Measurements from ENCODE around the gene TNNI2. TPM values are rescaled to one million over a fixed set of nuclear protein-coding genes. Genes with fewer than 3 reads are reported as not detected.

The TNNI2 gene
- total and polyA plus RNA-seq, 2 donors (not counting 1 experiment from before 2014, with no cell fraction given) = 2.9 to 12.9 TPM

DNA sequence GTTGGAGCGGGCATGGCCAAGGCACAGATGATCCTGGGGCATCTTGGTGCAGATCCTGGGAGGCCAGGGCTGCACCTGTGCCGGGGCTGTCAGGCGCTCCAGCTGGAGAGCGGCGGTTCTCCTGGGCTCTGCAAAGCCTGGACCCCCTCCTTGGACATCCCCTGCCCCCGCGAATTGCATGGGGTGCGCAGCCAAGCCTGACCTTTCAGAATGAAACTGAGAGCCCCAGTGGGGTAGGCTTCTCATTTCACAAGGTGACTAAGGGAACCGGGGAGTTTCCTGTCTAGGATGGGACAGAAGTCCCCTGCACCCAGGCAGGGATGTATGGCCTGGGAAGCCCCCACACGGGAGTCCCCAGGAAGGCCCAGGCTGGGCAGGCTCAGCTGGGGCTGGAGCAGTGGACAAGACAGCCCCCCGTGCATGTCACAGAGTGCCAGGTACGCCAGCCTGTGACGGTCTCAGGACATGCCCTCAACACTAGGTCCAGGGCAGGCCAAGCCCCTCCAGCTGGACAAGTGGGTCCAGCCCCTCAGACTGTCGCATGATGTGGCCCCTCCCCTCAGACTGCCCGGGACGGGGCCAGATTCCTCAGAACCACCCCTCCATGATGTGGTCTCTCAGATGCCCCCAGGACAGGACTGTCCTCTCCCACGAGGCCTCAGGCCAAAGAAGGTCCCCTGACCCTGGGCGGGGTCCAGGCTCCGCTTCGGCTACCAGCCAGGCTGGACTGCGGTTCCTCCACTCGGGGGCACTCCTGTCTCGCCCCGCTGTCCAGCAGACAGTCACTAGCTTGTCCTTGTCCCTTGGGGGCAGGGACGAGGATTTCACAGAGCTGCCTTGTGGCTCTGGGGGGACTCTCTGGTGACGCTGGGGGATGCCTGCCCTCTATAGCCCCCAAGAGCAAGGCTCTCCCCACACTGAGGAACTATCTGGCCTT is 16.4 kb downstream of the TNNI2 start:
- WGBS (ENCODE audit: insufficient coverage) = 60% methylated on average over 26 of the region's 26 CpGs
- no peaks in the 10 kb centered on the region for H3K9me3 Mint-ChIP-seq (ENCODE audit: insufficient read depth)
- H3K4me1 ChIP-seq (ENCODE audit: control insufficient read depth in 2 of 2, insufficient read depth in 2 of 2, low read length in 2 of 2) = peaks cover 58 to 82% of the 10 kb centered on the region in 2 donors
- H3K27ac Mint-ChIP-seq = peak overlapping the region; percentile 56
- DNase-seq = peak; percentile 61
- intact Hi-C loops (cut with micrococcal nuclease) = loop anchor here (5.0 kb wide), 4 partner anchors 62 to 1013 kb away; partner anchors contain the start of genes POLR2L, TNNT3, TSPAN4 and TSSC4
- H3K9ac ChIP-seq (ENCODE audit: low read length) = peak overlapping the region; percentile 91
- H3K4me3 Mint-ChIP-seq = peak overlapping the region; percentile 100
- no peak for TF ChIP-seq EZH2 (IDR thresholded peaks at IDR 0.05; ENCODE audit: borderline replicate concordance, insufficient read depth, low read depth, low read length, poor library complexity, severe bottlenecking)
- TF ChIP-seq, protein P1, sequence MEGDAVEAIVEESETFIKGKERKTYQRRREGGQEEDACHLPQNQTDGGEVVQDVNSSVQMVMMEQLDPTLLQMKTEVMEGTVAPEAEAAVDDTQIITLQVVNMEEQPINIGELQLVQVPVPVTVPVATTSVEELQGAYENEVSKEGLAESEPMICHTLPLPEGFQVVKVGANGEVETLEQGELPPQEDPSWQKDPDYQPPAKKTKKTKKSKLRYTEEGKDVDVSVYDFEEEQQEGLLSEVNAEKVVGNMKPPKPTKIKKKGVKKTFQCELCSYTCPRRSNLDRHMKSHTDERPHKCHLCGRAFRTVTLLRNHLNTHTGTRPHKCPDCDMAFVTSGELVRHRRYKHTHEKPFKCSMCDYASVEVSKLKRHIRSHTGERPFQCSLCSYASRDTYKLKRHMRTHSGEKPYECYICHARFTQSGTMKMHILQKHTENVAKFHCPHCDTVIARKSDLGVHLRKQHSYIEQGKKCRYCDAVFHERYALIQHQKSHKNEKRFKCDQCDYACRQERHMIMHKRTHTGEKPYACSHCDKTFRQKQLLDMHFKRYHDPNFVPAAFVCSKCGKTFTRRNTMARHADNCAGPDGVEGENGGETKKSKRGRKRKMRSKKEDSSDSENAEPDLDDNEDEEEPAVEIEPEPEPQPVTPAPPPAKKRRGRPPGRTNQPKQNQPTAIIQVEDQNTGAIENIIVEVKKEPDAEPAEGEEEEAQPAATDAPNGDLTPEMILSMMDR (IDR thresholded peaks at IDR 0.05) = no peak
- no peak overlapping the region for H2AFZ ChIP-seq (ENCODE audit: insufficient read depth, low read depth, low read length, poor library complexity, severe bottlenecking)
- peak overlapping the region; percentile 94 for H3K4me2 ChIP-seq (replicated peaks; ENCODE audit: low read depth, low read length, poor library complexity, severe bottlenecking)
- H3K36me3 ChIP-seq (replicated peaks in 1 of 2; ENCODE audit: control extremely low read depth in 1 of 2, control insufficient read depth in 1 of 2, extremely low read depth in 1 of 2, insufficient read depth in 2 of 2, low read length in 1 of 2) = peaks cover 0 to 51% of the 10 kb centered on the region in 2 experiments
- peaks cover 73% of the 10 kb centered on the region for H4K20me1 ChIP-seq (ENCODE audit: control insufficient read depth, insufficient read depth, low read length, poor library complexity, severe bottlenecking)
- ATAC-seq (ENCODE audit: low read depth) = no peak
- ChIA-PET POLR2A (interaction anchor here (0.7 to 4.3 kb wide), 6 partner anchors 8 to 36 kb away, joined by 3 to 18 read pairs (median 4); partner anchors contain the start of genes PRR33 and TNNI2), CTCF (interaction anchor here (0.9 to 10.2 kb wide), 8 partner anchors 16 to 296 kb away, joined by 3 to 104 read pairs (median 4); partner anchors contain the start of gene TNNI2)
- H3K9me3 ChIP-seq (ENCODE audit: control extremely low read depth in 1 of 3, control insufficient read depth in 2 of 3, insufficient read depth in 1 of 3, low read length in 2 of 3) = no peaks in the 10 kb centered on the region
- no peaks in the 10 kb centered on the region for H3K27me3 Mint-ChIP-seq
- H3K27me3 ChIP-seq (replicated peaks in 1 of 4; ENCODE audit: control extremely low read depth in 1 of 4, control insufficient read depth in 3 of 4, insufficient read depth in 4 of 4, low read length in 3 of 4) = no peaks in the 10 kb centered on the region
- H3K79me2 ChIP-seq (ENCODE audit: control insufficient read depth, insufficient read depth, low read length) = peaks cover 90% of the 10 kb centered on the region
- peak overlapping the region; percentile 38 to 63 for H3K27ac ChIP-seq (ENCODE audit: low read length in 2 of 2)
- H3K4me1 Mint-ChIP-seq = peaks cover 62% of the 10 kb centered on the region
- H3K4me3 ChIP-seq (ENCODE audit: control extremely low read depth in 1 of 5, extremely low read depth in 1 of 5, insufficient read depth in 1 of 5, low read depth in 2 of 5, low read length in 4 of 5) = peak overlapping the region in 4 of 5 experiments; percentile 73 to 97 (median 96)
